ENCODE data around the gene CABLES1. TPM values are rescaled to one million over a fixed set of nuclear protein-coding genes. Genes with fewer than 3 reads are reported as not detected.

CABLES1 gene
- total RNA-seq, 2 donors from 2014 or later, result 9.9 to 16.7 TPM

DNA sequence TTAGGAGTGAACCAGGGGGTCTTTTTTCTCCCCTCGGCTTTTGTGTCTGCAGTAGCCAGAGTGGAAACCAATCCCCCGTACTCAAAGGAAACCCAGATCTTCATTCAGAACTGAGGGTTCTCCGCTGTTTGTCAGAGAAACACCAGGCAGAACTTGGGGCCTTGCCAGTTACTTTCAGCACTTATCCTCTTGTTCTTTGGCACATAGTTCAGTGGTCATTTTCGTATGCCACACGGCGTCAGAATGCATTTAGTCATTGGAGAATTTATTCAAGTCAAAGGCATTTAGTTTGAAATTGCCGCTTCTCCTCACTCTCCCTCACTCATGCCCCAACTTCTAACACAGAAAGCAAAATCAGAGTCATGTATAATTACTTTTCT lies 102.9 kb downstream of the CABLES1 start:
- Mint-ChIP-seq H3K4me1 (peaks cover 12% of the 10 kb centered on the region), H3K27me3 (ENCODE audit: insufficient read depth) (no peaks in the 10 kb centered on the region), H3K4me3 (no peak overlapping the region), H3K27ac (no peak overlapping the region), H3K36me3 (ENCODE audit: low read depth) (peaks cover 47% of the 10 kb centered on the region), H3K9me3 (no peaks in the 10 kb centered on the region)
- Histone ChIP-seq H3K9me3 (ENCODE audit: control insufficient read depth, low read length) (no peaks in the 10 kb centered on the region), H3K9ac (ENCODE audit: extremely low read depth, low read length, poor library complexity, severe bottlenecking) (no peak overlapping the region), H3K4me1 (ENCODE audit: control insufficient read depth, insufficient read depth, low read length) (no peaks in the 10 kb centered on the region), H3K36me3 (ENCODE audit: control insufficient read depth, insufficient read depth, low read length) (peaks cover 5% of the 10 kb centered on the region), H3K27ac (ENCODE audit: low read depth, low read length) (no peak overlapping the region), H3K4me3 (ENCODE audit: low read length) (no peak overlapping the region), H3K27me3 (ENCODE audit: control insufficient read depth, insufficient read depth, low read length, poor library complexity, severe bottlenecking) (no peaks in the 10 kb centered on the region)
- no peak for TF ChIP-seq CTCF (conservative IDR thresholded peaks at IDR 0.05)
- DNase-seq, result no peak
- WGBS, 2 experiments (ENCODE audit: insufficient coverage in 1 of 2, insufficient read length in 1 of 2), result 87 to 94% methylated on average over 6 to 7 of the region's 7 CpGs

DNA sequence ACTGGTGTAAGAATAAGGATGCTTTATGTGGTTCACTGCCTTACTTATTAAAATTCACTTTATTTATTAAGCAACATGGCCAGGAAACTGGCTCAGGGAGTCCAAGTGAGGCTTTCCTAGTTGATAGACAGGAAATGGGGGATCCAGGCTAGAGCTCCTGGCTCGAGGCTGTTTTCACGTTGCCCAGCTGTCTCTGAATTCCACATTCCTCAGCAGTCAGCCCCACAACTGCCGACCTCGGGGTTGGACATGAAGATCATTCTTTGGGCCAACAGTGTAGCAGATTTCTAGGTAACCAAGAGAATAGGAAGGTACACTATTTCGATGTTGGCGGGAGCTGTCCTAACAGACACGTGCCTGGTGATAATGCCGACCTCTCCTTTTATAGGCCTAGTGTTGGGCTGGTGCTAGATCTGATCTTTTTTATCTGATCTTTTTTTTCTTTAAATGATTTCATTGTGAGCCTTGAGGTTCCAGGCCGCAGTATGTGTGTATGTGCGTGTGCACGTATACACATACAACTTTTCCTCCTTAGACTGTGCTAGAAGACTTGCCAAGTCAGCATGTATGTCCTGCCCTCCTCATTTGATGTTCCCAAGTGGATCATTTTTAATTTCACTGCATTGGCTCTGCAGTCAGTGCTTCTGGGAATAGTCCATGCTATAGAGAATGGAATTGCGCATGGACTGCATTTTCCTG lies 103.5 kb downstream of the CABLES1 start:
- TF ChIP-seq CTCF (conservative IDR thresholded peaks at IDR 0.05), result no peak
- Histone ChIP-seq H3K36me3 (ENCODE audit: control insufficient read depth, insufficient read depth, low read length) (peaks cover 5% of the 10 kb centered on the region), H3K9ac (ENCODE audit: extremely low read depth, low read length, poor library complexity, severe bottlenecking) (no peak overlapping the region), H3K9me3 (ENCODE audit: control insufficient read depth, low read length) (no peaks in the 10 kb centered on the region), H3K27me3 (ENCODE audit: control insufficient read depth, insufficient read depth, low read length, poor library complexity, severe bottlenecking) (no peaks in the 10 kb centered on the region), H3K27ac (ENCODE audit: low read depth, low read length) (no peak overlapping the region), H3K4me1 (ENCODE audit: control insufficient read depth, insufficient read depth, low read length) (no peaks in the 10 kb centered on the region), H3K4me3 (ENCODE audit: low read length) (no peak overlapping the region)
- no peak for DNase-seq
- Mint-ChIP-seq H3K4me3 (no peak overlapping the region), H3K27me3 (ENCODE audit: insufficient read depth) (no peaks in the 10 kb centered on the region), H3K27ac (peak overlapping the region; percentile 84), H3K36me3 (ENCODE audit: low read depth) (peaks cover 43% of the 10 kb centered on the region), H3K4me1 (peaks cover 13% of the 10 kb centered on the region), H3K9me3 (no peaks in the 10 kb centered on the region)
- 91% methylated on average over 11 to 12 of the region's 12 CpGs for WGBS, 2 experiments (ENCODE audit: insufficient coverage in 1 of 2, insufficient read length in 1 of 2)

DNA sequence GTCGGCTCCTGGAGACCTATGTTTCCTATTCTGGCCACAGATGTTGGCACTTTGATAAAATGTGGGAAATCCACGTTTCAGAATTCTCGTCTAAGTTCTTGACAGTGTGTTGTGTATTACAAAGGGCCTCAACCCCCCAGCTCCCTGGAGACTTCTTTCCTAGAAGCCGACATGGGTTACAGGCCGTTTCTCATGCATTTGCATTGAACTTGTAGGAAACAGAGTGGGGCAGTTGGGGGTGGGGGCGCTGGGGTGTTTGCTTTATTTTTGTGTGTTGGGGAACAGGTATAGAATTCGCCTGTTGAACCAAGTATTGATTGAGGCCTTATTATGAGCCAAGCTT lies 104.0 kb downstream of the CABLES1 start:
- H3K4me3 Mint-ChIP-seq, result no peak overlapping the region
- no peaks in the 10 kb centered on the region for H3K27me3 ChIP-seq (ENCODE audit: control insufficient read depth, insufficient read depth, low read length, poor library complexity, severe bottlenecking)
- no peaks in the 10 kb centered on the region for H3K9me3 Mint-ChIP-seq
- 87 to 95% methylated on average over 3 to 6 of the region's 7 CpGs for WGBS, 2 experiments (ENCODE audit: insufficient coverage in 1 of 2, insufficient read length in 1 of 2)
- TF ChIP-seq CTCF (conservative IDR thresholded peaks at IDR 0.05), result no peak
- H3K27ac ChIP-seq (ENCODE audit: low read depth, low read length), result no peak overlapping the region
- no peak overlapping the region for H3K4me3 ChIP-seq (ENCODE audit: low read length)
- H3K9me3 ChIP-seq (ENCODE audit: control insufficient read depth, low read length), result no peaks in the 10 kb centered on the region
- H3K4me1 Mint-ChIP-seq, result peaks cover 13% of the 10 kb centered on the region
- no peak for DNase-seq
- H3K36me3 ChIP-seq (ENCODE audit: control insufficient read depth, insufficient read depth, low read length), result peaks cover 5% of the 10 kb centered on the region
- H3K27ac Mint-ChIP-seq, result peak overlapping the region; percentile 84
- H3K4me1 ChIP-seq (ENCODE audit: control insufficient read depth, insufficient read depth, low read length), result no peaks in the 10 kb centered on the region
- no peaks in the 10 kb centered on the region for H3K27me3 Mint-ChIP-seq (ENCODE audit: insufficient read depth)
- no peak overlapping the region for H3K9ac ChIP-seq (ENCODE audit: extremely low read depth, low read length, poor library complexity, severe bottlenecking)
- peaks cover 43% of the 10 kb centered on the region for H3K36me3 Mint-ChIP-seq (ENCODE audit: low read depth)
